GM19324 (cell line): ENCODE measurements around the gene PEX5L.
A peak's percentile ranks its signal among the peaks of the same experiment; 100 is the strongest.

Experiments
- ATAC-seq: cut with Tn5 transposase; IDR thresholded peaks from one replicate; pipeline ENCODE4 v1.9.1; 2021; ENCODE audit warnings: mild to moderate bottlenecking, moderate library complexity; ENCODE audit not compliant: unreplicated experiment, low FRiP score

The PEX5L gene

GRCh38 chr3:179907784-179908482, 128.8 kb downstream of the PEX5L start:
- ATAC-seq, result no peak

DNA sequence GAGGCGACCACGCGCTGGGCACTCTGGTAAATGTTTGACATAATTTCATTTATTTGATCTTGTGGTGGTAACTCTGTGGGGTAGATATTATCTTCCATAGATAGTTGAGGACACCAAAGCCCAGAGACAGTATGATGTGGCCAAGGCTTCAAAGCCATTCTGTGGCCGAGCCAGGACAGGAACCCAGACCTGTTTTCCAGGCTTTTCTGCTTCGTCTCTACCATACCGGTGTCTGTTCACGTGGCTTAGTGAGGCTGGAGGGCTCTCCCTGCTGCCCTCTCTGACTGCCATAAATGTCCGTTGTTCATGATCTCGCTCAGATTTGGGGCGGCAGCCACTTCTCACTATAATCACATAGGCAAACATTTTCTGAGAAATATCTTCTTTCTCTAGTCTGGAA, 134.7 kb downstream of the PEX5L start:
- no peak for ATAC-seq

DNA sequence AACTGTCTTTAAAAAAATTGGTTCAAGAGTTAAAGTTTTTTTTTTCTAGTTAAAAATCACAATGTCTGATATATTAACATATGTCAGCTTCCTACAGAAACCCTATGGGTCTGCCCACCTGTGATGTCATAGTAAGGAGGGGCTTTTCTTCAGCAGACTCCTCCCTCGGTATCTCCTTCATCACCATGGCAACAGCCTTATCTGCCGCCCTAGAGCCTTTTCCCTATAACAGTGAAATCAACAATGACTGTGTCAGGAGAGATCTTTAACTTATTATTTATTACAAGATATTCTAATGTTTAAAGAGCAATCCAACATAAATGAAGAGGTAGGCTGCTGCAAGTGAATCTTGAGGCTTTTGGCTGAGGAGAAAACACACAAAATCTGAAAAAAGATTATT, 138.7 kb downstream of the PEX5L start:
- ATAC-seq, result no peak

DNA sequence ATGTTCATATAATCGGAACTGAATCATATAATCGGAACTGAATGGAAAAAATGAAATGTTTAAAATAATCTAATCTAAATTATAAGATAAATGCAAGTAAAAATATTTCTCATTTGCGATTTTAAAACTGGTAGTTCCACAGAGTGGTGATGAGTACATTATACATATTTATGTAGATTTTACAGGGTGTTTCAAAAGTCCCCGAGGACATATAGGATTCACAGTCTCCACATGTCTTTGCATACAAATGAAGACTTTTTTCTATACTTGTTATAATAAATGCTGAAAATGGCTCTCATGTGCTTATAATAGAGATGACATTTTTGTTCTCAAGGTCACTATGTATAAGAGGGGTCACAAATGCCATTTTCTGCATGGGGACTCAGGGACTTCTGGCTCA, 139.5 kb downstream of the PEX5L start:
- ATAC-seq, result no peak

DNA sequence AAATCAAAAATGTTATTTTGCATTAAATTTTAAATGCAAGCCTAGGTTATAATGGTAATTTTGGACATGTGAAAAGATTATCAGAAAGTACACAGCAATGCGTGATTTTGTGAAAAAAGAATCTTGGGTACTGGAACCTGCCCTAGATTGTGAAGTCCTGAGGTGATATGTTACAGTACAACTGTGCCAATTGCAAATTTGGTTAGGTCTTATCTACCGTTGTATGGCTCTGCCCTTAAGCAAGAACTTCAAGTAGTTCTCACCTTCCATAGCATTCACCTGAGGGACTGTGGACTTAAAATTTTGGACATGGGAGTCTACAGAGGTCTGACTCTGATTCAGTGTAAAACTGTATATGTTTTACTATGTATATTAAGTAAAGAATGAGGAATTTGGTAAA, 140.2 kb downstream of the PEX5L start:
- no peak for ATAC-seq

DNA sequence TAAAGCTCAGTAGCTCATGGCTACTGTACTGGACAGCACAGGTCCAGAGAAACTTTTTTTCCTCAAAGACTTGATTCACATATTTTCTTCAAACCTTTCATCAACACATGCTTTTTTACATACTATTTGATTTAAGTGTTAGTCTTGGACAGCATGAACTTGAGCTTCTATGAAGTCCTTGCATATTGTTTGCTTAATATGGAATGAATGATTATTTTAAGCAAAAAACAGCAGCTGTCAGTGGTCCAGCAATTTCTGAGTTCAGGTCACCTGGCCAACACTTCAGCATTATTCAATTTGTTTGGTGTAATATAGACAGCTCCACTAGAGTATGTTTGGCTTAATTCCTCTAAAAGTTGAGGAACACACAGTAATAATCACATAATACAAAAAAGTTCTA, 141.4 kb downstream of the PEX5L start:
- ATAC-seq, result no peak

- ATAC-seq, result no peak
These were observed 149.3 kb downstream of the PEX5L start for GRCh38 chr3:179887295-179887943.

GRCh38 chr3:179885950-179886349, 150.8 kb downstream of the PEX5L start:
- no peak for ATAC-seq

- no peak for ATAC-seq
These were observed 152.6 kb downstream of the PEX5L start for GRCh38 chr3:179884136-179884535.

DNA sequence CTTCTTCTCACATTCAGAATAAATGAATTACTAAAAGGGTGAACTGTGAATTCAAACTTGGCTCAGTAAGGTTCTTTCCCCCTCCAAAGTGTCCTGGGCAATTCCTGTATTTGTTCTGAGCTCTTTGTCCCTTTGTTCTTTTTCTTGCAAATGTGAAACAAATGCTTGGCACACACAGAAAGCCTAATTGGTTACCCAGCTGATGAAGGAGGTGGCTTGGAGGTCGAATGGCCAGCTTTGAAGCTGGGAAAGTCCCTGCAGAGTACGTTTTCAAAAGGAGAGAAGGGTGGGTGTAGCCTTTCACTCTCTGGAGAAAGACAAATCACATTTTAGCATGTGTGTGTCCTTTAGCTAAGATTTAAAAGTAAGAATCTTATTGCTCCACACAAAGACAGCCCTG, 154.4 kb downstream of the PEX5L start:
- peak; percentile 74 for ATAC-seq

- ATAC-seq, result no peak
These were observed 154.9 kb downstream of the PEX5L start for GRCh38 chr3:179881791-179882190.

DNA sequence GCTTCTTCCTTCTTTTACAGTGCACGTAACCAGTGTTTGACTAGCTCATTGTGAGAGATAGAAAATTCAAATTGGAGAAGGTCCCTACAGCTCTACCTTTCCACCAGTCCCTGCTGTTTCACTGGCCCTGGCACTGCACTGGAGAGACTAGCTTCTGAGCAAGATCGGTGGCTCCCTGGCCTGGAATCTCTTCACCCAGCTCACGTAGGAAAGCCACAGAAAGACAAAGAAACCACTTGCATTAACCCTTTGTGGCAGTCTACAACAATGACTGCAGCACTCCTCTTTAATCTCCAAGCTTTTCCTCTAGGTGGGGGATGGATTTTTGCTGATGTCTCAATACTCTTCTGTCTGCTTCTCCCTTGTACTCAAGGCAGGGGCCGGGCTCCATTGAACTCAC, 155.9 kb downstream of the PEX5L start:
- ATAC-seq, result no peak

DNA sequence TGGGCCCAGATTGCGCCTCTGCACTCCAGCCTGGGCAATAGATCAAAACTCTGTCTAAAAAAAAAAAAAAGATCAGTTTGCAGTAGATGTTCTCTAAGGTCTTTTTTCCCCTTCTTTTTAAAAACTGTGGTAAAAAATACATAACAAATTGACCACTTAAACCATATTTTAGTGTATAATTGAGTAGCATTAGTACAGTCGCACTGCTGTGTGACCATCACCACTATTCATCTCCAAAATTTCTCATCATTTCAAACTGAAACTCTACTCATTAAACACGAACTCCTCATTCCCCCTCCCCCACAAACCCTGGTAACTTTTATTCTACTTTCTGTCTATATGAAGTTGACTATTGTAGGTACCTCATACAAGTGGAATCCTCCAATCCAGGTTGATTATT, 160.3 kb downstream of the PEX5L start:
- ATAC-seq, result no peak

- ATAC-seq, result no peak
These were observed 163.9 kb downstream of the PEX5L start for GRCh38 chr3:179872842-179873241.

DNA sequence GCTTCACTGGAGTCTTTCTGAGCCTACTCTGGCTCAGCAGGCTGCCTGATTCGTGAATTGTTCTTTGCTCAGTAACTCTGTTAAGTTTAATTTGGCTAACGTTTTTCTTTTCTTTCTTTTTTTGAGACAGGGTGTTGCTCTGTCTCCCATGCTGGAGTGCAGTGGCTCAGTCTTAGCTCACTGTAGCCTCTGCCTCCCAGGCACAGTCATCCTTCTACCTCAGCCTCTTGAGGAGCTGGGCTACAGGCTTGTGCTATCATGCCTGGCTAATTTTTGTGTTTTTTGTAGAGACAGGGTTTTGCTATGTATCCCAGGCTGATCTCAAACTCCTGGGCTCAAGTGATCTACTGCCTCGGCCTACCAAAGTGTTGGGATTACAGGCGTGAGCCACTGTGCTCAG, 165.0 kb downstream of the PEX5L start:
- ATAC-seq, result no peak

DNA sequence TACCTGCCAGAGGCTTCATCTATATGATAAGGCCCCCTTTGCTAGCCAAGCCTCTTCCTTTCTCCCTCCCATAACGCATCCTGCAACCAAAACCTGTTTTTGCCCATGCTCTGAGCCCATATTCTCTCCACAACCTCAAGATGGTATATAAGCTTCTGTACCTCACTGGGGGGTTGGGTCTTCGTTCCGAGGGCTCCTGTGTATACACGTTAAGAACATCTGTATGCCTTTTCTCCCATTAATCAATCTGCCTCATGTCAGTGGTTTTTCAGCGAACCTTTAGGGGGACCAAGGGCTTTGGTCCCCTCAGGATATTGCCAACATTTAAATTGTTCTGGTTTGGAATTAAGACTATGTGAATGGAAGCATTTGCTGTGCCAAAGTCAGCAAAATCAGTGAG, 168.0 kb downstream of the PEX5L start:
- ATAC-seq, result no peak

- ATAC-seq, result no peak
These were observed 168.8 kb downstream of the PEX5L start for GRCh38 chr3:179867961-179868360.

GRCh38 chr3:179865861-179866505, 170.8 kb downstream of the PEX5L start:
- no peak for ATAC-seq

DNA sequence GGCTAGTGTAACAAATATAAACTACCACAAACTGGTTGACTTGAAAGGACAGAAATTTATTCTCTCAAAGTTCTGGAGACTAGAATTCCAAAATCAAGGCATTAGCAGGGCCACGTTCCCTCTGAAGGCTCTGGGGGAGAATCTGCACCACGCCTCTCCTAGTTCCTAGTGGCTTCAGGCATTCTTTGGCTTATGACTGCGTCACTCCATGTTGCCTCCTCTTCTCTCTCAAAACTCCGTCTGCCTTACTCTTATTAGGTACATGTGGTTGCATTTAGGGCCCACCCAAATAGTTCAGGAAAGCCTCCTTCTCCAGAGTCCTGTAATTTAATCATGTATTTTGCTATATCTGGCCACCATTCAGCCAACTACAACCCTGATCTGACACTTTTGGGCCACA, 174.8 kb downstream of the PEX5L start:
- ATAC-seq, result no peak

DNA sequence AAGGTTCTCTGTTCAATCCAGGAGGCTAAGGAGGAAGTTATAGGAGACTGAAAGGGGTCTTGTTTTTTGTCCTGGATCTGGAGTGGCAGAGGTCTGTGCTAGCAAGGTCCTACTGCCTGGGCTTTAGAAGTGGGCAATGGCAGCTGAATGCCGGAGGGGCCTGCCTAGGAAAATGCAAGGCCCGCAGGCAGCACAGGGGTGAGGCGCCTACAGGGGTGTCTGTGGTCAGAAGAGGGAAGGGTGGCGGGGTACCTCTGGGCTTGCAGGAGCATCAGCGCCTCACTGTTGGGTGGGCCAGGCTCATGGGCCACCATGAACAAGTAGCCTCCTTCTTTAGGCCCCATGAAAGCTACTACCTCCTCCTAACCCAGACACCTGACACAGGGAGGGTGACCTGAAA, 175.4 kb downstream of the PEX5L start:
- no peak for ATAC-seq

GRCh38 chr3:179860275-179861107, 176.2 kb downstream of the PEX5L start:
- no peak for ATAC-seq
